Liver (tissue), 9 donors: ENCODE measurements around the gene VWF. TPM values are rescaled to one million over a fixed set of nuclear protein-coding genes. Genes with fewer than 3 reads are reported as not detected.

Source experiments
- DNase-seq: peaks from one replicate; pipeline ENCODE4 v3.0.0-alpha.2; 2017; ENCODE audit warnings: low spot score
- H3K27ac ChIP-seq, 2 donors: one replicate each; pipeline ENCODE4 v1.7.0; 2013; ENCODE audit warnings: inconsistent platforms in 2 of 2, low read length in 2 of 2, control low read depth in 1 of 2, low read depth in 1 of 2, mild to moderate bottlenecking in 1 of 2
- H3K27me3 ChIP-seq, 4 donors: one replicate each; pipeline versions ENCODE4 v1.6.1 to v1.7.0; 2013; ENCODE audit warnings: low read length in 3 of 4, inconsistent platforms in 1 of 4, mild to moderate bottlenecking in 1 of 4, moderate library complexity in 1 of 4; ENCODE audit not compliant: control insufficient read depth in 4 of 4, insufficient read depth in 4 of 4
- H3K36me3 ChIP-seq, 4 donors: one replicate each; pipeline versions ENCODE4 v1.6.1 to v1.7.0; 2013; ENCODE audit warnings: low read length in 3 of 4, mild to moderate bottlenecking in 3 of 4, low read depth in 1 of 4, moderate library complexity in 1 of 4; ENCODE audit not compliant: control insufficient read depth in 4 of 4, insufficient read depth in 3 of 4
- H3K4me1 ChIP-seq, 4 donors: one replicate each; pipeline versions ENCODE4 v1.6.1 to v1.7.0; 2013; ENCODE audit warnings: low read length in 3 of 4, mild to moderate bottlenecking in 3 of 4, moderate library complexity in 1 of 4; ENCODE audit not compliant: control insufficient read depth in 4 of 4, insufficient read depth in 4 of 4
- H3K4me3 ChIP-seq, 3 donors: one replicate each; pipeline versions ENCODE4 v1.6.1 to v1.7.0; 2013; ENCODE audit warnings: low read length in 3 of 3, control low read depth in 1 of 3, low read depth in 1 of 3, mild to moderate bottlenecking in 1 of 3
- H3K9ac ChIP-seq, 2 donors: one replicate each; pipeline ENCODE4 v1.7.0; 2013; ENCODE audit warnings: low read length in 2 of 2, mild to moderate bottlenecking in 2 of 2, moderate library complexity in 2 of 2, control low read depth in 1 of 2, low read depth in 1 of 2
- H3K9me3 ChIP-seq, 4 donors: one replicate each; pipeline versions ENCODE4 v1.6.1 to v1.7.0; 2013; ENCODE audit warnings: low read length in 3 of 4; ENCODE audit not compliant: control insufficient read depth in 4 of 4
- FOXA2 ChIP-seq: IDR thresholded peaks from 2 replicates; pipeline ENCODE4 v1.6.1; 2016; ENCODE audit warnings: antibody characterized with exemption
- JUND ChIP-seq, 2 donors: IDR thresholded peaks; 2 replicates each; pipeline ENCODE4 v1.6.1; 2016; ENCODE audit warnings: antibody characterized with exemption in 2 of 2
- RAD21 ChIP-seq, 2 donors: IDR thresholded peaks; 2 replicates each; pipeline ENCODE4 v1.6.1; 2016; ENCODE audit warnings: antibody characterized with exemption in 2 of 2, mild to moderate bottlenecking in 2 of 2
- RXRA ChIP-seq, 2 donors: IDR thresholded peaks; 2 replicates each; pipeline ENCODE4 v1.6.1; 2017 to 2018; ENCODE audit warnings: antibody characterized with exemption in 2 of 2, mild to moderate bottlenecking in 1 of 2
- SP1 ChIP-seq: IDR thresholded peaks from 2 replicates; pipeline ENCODE4 v1.6.1; 2018; ENCODE audit warnings: antibody characterized with exemption, mild to moderate bottlenecking
- TAF1 ChIP-seq: conservative IDR thresholded peaks from 2 replicates; pipeline ENCODE4 v1.6.1; 2016; ENCODE audit warnings: antibody characterized with exemption, mild to moderate bottlenecking
- YY1 ChIP-seq: IDR thresholded peaks from 2 replicates; pipeline ENCODE4 v1.6.1; 2016; ENCODE audit warnings: antibody characterized with exemption, mild to moderate bottlenecking
- WGBS: extraction: QIAGEN DNeasy Blood & Tissue Kit; methylation state at CpG from one replicate; pipeline ENCODE4 v1.1.7; 2013; 5-methylcytosine and 5-hydroxymethylcytosine counted together
- polyA plus RNA-seq, 2 donors: library from polyadenylated mRNA; stranded (reverse) in 1 of 2; unstranded in 1 of 2; fragments of 200-250 nt in 1 of 2; fragments of >200 nt in 1 of 2; fragmentation: Nextera tagmentation in 1 of 2; extraction: Ambion mirVana in 1 of 2; gene quantifications; one replicate each; pipeline versions ENCODE4 v1.2.1 to v1.2.3, GENCODE V29; 2013 to 2015
- total RNA-seq, 2 donors: library from RNA; depleted of rRNA; stranded (reverse); fragments of >200 nt; gene quantifications; one replicate each; pipeline ENCODE4 v1.2.3, GENCODE V29; 2014
- TF ChIP-seq, protein P1 (sequence below): IDR thresholded peaks from 2 replicates; pipeline ENCODE4 v1.6.1; 2016; ENCODE audit warnings: antibody characterized with exemption
- TF ChIP-seq, protein P2 (sequence below): IDR thresholded peaks from 2 replicates; pipeline ENCODE4 v1.6.1; 2016; ENCODE audit warnings: antibody characterized with exemption, mild to moderate bottlenecking
- TF ChIP-seq, protein P3 (sequence below): IDR thresholded peaks from 2 replicates; pipeline ENCODE4 v1.6.1; 2016; ENCODE audit warnings: antibody characterized with exemption
- TF ChIP-seq, protein P4 (sequence below): IDR thresholded peaks from 2 replicates; pipeline ENCODE4 v1.6.1; 2016; ENCODE audit warnings: antibody characterized with exemption
- donor health status: healthy.
- donor health status: healthy.
- donor health status: healthy.
- donor health status: healthy.
- donor health status: healthy.

Gene VWF
- total and polyA plus RNA-seq, 4 donors = 2.1 to 10.8 (median 4.0) TPM

DNA sequence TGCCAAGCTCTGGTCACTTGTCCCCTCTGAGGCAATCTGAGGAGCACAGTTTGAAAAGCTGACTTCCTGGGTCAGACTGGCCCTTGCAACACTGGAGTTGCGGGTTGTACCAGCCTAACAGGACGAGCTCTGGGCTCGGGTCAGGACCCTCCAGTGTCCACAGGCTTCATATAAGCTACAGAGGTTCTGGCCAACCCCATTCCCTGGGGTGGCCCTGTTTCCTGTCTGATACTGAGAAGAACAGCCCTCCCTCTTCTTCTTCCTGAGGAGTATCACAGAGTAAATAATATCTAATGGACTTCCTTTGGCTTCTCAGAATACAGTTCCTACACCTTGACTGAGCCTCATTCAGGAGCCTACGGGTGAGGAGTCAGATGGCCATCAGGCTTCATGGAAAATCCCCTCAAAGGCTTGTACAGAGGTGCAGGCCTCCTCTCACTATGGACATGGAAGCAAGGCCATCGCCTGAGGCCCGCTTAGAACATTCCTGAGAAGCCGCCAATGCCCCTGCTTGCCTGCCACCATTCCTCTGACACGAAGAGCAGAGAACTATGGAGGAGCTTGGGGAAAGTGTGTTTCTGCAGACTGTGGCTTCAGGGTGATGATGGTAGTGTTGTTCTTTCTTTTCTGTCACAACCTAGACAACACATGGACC, 150.9 kb downstream of the VWF start:
- Histone ChIP-seq H3K36me3 (no peaks in the 10 kb centered on the region), H3K4me1 (no peaks in the 10 kb centered on the region), H3K27me3 (no peaks in the 10 kb centered on the region), H3K9me3 (no peaks in the 10 kb centered on the region), H3K4me3 (no peak overlapping the region), H3K27ac (no peak overlapping the region), H3K9ac (no peak overlapping the region)
- TF ChIP-seq, protein P1, sequence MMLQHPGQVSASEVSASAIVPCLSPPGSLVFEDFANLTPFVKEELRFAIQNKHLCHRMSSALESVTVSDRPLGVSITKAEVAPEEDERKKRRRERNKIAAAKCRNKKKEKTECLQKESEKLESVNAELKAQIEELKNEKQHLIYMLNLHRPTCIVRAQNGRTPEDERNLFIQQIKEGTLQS = no peak
- no peak for TF ChIP-seq JUND (IDR thresholded peaks at IDR 0.05)
- TF ChIP-seq SP1 = no peak
- TF ChIP-seq, protein P2, sequence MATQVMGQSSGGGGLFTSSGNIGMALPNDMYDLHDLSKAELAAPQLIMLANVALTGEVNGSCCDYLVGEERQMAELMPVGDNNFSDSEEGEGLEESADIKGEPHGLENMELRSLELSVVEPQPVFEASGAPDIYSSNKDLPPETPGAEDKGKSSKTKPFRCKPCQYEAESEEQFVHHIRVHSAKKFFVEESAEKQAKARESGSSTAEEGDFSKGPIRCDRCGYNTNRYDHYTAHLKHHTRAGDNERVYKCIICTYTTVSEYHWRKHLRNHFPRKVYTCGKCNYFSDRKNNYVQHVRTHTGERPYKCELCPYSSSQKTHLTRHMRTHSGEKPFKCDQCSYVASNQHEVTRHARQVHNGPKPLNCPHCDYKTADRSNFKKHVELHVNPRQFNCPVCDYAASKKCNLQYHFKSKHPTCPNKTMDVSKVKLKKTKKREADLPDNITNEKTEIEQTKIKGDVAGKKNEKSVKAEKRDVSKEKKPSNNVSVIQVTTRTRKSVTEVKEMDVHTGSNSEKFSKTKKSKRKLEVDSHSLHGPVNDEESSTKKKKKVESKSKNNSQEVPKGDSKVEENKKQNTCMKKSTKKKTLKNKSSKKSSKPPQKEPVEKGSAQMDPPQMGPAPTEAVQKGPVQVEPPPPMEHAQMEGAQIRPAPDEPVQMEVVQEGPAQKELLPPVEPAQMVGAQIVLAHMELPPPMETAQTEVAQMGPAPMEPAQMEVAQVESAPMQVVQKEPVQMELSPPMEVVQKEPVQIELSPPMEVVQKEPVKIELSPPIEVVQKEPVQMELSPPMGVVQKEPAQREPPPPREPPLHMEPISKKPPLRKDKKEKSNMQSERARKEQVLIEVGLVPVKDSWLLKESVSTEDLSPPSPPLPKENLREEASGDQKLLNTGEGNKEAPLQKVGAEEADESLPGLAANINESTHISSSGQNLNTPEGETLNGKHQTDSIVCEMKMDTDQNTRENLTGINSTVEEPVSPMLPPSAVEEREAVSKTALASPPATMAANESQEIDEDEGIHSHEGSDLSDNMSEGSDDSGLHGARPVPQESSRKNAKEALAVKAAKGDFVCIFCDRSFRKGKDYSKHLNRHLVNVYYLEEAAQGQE = no peak
- no peak for TF ChIP-seq TAF1
- TF ChIP-seq, protein P3, sequence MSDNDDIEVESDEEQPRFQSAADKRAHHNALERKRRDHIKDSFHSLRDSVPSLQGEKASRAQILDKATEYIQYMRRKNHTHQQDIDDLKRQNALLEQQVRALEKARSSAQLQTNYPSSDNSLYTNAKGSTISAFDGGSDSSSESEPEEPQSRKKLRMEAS = no peak
- no peak for TF ChIP-seq YY1
- no peak for DNase-seq
- 89% methylated on average over 8 of the region's 8 CpGs for WGBS

DNA sequence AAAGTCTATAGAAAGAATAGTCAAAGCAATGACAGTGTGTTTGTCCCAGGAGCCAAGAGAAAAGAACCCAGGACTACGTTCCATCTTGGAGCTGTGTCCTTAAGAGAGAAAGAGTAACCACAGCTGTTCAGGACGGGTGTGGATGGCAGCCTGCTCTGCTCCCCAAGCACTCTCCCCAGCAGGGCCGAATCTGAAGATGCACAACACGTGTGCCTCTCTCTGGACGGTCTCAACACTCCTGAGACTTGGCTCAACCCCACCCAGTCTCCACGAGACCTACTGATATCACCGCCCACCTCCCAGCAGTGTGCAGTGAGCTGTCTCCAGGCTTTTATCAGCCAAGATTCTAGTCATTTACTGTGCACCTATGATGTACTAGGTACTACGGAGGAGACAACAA, 152.1 kb downstream of the VWF start:
- Histone ChIP-seq H3K9ac (no peak overlapping the region), H3K27me3 (no peaks in the 10 kb centered on the region), H3K4me3 (no peak overlapping the region), H3K36me3 (no peaks in the 10 kb centered on the region), H3K4me1 (no peaks in the 10 kb centered on the region), H3K9me3 (no peaks in the 10 kb centered on the region), H3K27ac (no peak overlapping the region)
- TF ChIP-seq, protein P4, sequence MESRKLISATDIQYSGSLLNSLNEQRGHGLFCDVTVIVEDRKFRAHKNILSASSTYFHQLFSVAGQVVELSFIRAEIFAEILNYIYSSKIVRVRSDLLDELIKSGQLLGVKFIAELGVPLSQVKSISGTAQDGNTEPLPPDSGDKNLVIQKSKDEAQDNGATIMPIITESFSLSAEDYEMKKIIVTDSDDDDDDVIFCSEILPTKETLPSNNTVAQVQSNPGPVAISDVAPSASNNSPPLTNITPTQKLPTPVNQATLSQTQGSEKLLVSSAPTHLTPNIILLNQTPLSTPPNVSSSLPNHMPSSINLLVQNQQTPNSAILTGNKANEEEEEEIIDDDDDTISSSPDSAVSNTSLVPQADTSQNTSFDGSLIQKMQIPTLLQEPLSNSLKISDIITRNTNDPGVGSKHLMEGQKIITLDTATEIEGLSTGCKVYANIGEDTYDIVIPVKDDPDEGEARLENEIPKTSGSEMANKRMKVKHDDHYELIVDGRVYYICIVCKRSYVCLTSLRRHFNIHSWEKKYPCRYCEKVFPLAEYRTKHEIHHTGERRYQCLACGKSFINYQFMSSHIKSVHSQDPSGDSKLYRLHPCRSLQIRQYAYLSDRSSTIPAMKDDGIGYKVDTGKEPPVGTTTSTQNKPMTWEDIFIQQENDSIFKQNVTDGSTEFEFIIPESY = no peak
- no peak for TF ChIP-seq JUND (IDR thresholded peaks at IDR 0.05)
- no peak for TF ChIP-seq TAF1
- no peak for TF ChIP-seq FOXA2
- TF ChIP-seq RAD21 (IDR thresholded peaks at IDR 0.05) = no peak
- no peak for TF ChIP-seq RXRA (IDR thresholded peaks at IDR 0.05)
- TF ChIP-seq, protein P1 = no peak
- DNase-seq = no peak
- WGBS = 73% methylated on average over 8 of the region's 8 CpGs
